SK-N-SH (cell line): ENCODE results near the gene HHAT.

Experiments used
- CHD2 ChIP-seq: fragments of 150-350 bp; IDR thresholded peaks from 2 replicates; pipeline ENCODE4 v1.6.1; 2018; ENCODE audit warnings: low read length; ENCODE audit not compliant: partially characterized antibody
- CTCF ChIP-seq: fragments of 200-600 bp; sonication (generic); IDR thresholded peaks from 2 replicates; pipeline ENCODE4 v1.6.1; 2017; ENCODE audit warnings: antibody characterized with exemption, mild to moderate bottlenecking, moderate library complexity
- EP300 ChIP-seq, 2 experiments: IDR thresholded peaks; 2 replicates each; pipeline versions ENCODE4 v1.4.0 to v1.6.1; 2012; ENCODE audit warnings: borderline replicate concordance in 1 of 2, low read depth in 1 of 2, low read length in 1 of 2
- GATA2 ChIP-seq: sonication (generic); formaldehyde crosslinking; IDR thresholded peaks from 2 replicates; pipeline ENCODE4 v1.5.0; 2020; ENCODE audit warnings: mild to moderate bottlenecking, missing genetic modification reagents
- JUND ChIP-seq: IDR thresholded peaks from 2 replicates; pipeline ENCODE4 v1.4.0; 2012
- MEF2A ChIP-seq: IDR thresholded peaks from 2 replicates; pipeline ENCODE4 v1.4.0; 2012; ENCODE audit warnings: low read depth, borderline replicate concordance
- POLR2AphosphoS5 ChIP-seq: IDR thresholded peaks from 2 replicates; pipeline ENCODE4 v1.6.1; 2012; ENCODE audit warnings: low read depth, low read length
- RCOR1 ChIP-seq: fragments of 150-350 bp; IDR thresholded peaks from 2 replicates; pipeline ENCODE4 v1.6.1; 2017; ENCODE audit warnings: antibody characterized with exemption, low read length
- REST ChIP-seq: IDR thresholded peaks from 2 replicates; pipeline ENCODE4 v1.6.1; 2012; ENCODE audit warnings: mild to moderate bottlenecking, low read depth, low read length, moderate library complexity
- RFX5 ChIP-seq: IDR thresholded peaks from 2 replicates; pipeline ENCODE4 v1.6.1; 2012; ENCODE audit warnings: mild to moderate bottlenecking, improper control_type of control experiment, low read length
- RXRA ChIP-seq: IDR thresholded peaks from 2 replicates; pipeline ENCODE4 v1.4.0; 2012; ENCODE audit warnings: low read depth, mild to moderate bottlenecking, borderline replicate concordance
- USF2 ChIP-seq: fragments of 150-350 bp; IDR thresholded peaks from 2 replicates; pipeline ENCODE4 v1.6.1; 2017; ENCODE audit warnings: antibody characterized with exemption, low read length, low read depth, borderline replicate concordance
- YY1 ChIP-seq: IDR thresholded peaks from 2 replicates; pipeline ENCODE4 v1.4.0; 2012; ENCODE audit warnings: low read depth, mild to moderate bottlenecking
- ZBTB33 ChIP-seq: IDR thresholded peaks from 2 replicates; pipeline ENCODE4 v1.4.0; 2012; ENCODE audit warnings: low read depth, borderline replicate concordance

- peak; percentile 25 for TF ChIP-seq GATA2 (CRISPR knock-in tag)
- TF ChIP-seq CTCF = no peak
- TF ChIP-seq RXRA = no peak
- no peak for TF ChIP-seq USF2
- TF ChIP-seq POLR2AphosphoS5 = no peak
- TF ChIP-seq JUND = no peak
- no peak for TF ChIP-seq CHD2
- no peak for TF ChIP-seq EP300 (IDR thresholded peaks at IDR 0.05; ENCODE audit: borderline replicate concordance in 1 of 2, low read depth in 1 of 2, low read length in 1 of 2)
- no peak for TF ChIP-seq YY1
- TF ChIP-seq REST = no peak
- no peak for TF ChIP-seq RFX5
- TF ChIP-seq RCOR1 = no peak
- TF ChIP-seq MEF2A = no peak
- TF ChIP-seq ZBTB33 = no peak
These were observed 293.0 kb downstream of the HHAT start for GRCh38 chr1:210621712-210622111.
